Embryonic facial prominence (tissue), 1 donor: ENCODE measurements around the gene NFIA.

Experiments used
- DNase-seq: peaks from one replicate; pipeline ENCODE4 v3.0.0-alpha.2; 2016; ENCODE audit errors: extremely low spot score

NFIA gene

DNA sequence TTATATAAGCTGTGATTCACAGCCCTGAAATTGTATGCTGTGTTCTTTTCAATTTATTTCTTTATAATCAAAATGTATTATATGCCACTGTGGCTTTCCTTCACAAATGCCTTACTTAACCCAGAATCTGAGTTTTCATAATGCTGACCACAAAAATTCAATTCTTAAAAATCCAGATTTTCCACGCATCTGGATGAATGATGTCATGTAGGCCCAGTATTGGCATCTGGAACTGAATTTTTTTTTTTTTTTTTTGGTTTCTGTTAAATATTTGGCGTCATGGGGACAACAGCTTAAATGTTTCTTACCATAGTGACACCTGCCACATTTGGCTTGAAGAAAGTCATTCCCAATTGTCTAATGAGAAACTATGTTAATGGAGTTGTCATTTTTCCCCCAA, 345.8 kb downstream of the NFIA start:
- DNase-seq: no peak

DNA sequence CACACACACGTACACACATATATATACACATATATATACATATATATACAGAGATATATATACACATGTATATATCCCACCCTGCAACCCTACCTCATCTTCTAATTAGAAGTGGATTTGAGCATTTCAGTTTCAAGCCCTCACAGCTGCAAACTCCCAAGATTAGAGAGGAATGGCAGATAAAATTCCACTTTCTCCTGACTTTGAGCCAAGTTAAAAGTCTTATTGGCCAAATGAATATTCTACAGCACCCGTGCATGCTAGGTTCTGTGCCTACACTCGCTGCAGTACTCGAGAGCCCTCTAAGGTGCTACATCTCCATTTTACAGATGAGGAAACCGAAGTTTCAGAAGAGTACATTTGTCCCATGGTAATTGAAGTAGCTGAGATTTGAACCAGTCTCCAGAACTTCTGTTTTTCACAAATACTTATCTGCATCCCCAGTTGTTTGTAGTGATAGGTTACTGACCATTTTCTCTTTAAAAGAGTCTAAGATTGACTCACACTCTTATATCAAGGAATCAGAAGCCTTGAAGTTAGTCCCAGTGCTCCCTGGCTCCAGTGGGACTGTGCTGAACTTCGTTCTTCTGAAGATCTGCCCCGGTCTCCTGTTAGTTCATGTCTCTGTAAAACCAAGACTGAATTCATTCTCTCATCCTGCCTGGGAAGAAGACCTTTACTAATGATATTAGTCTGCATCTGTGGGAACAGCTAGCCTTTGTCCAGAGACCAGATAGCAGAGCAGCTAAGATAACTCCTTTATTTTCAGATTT, 350.4 kb downstream of the NFIA start:
- DNase-seq: no peak

DNA sequence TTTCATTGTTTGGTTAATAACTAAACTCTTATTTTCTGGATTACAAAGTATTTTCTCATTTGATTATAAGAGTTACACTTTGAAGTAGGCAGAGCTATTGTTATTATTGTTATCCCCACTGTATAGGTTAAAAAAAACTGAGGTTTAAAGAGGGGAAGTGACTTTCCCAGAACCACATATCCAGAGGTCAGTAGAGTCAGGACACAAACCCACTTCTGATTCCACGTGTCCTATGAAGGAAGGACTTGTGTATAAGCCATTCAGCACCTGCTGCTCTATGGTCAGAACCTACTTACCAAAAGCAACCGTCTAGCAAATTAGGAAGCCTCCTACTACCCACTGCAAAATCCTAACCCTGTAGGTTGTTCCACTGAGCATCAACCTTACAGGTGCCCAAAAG, 351.3 kb downstream of the NFIA start:
- no peak for DNase-seq

DNA sequence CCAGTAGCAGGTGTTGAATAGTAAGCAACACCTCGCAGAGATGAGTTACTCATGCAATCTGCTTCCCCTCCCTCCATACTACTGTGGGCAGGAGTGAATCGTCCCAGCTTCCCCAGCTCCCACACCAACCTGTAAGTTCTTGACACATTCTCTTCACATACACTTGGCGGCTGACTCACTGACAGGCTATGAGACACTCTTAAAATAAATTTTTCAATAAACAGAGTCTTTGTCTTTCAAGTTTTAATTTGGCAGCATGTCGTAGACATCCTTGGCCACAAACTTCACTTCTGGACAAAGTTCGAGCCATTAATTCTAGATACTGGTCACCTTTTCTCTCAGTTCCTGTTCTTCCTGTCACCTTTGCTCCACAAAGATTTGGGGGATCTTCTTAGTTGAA, 351.9 kb downstream of the NFIA start:
- DNase-seq: no peak

DNA sequence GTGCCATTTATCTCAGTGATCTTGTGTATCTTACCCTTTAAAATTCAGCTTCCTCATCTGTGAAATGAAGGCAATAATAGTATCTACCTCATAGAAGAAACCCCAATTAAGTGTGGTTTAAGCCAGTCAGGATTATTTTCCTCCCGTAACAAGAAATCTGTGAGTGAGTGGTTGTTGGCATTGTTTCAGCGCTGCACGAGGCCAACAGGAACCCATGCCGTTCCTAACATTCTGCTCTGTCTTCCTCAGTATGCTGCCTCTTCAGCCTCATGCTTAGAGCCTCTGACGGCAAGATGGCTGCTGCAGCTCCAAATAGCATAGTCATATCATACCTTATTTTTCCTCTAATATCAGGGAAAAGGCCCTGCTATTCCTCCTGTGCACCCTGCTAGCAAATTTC, 352.9 kb downstream of the NFIA start:
- DNase-seq: no peak

DNA sequence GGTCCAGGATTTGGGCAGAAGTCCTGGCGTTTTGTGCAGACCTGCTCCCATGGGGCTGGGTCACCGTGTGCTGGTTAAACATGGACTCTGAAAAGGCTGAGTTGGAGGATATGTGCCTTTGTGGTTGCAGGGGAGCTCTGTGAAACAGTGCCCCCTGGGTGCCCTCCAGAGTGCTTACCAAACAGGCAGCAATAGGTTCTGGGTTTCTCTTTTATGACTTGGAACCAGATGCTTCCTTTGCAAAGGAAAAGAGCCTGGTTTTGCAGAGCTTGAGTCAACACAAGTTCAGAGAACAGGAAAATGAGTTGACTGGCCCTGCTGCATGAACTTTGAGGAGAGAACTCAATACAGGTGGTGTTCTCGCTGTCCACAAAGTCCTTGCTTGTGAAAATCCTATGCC, 353.7 kb downstream of the NFIA start:
- no peak for DNase-seq

DNA sequence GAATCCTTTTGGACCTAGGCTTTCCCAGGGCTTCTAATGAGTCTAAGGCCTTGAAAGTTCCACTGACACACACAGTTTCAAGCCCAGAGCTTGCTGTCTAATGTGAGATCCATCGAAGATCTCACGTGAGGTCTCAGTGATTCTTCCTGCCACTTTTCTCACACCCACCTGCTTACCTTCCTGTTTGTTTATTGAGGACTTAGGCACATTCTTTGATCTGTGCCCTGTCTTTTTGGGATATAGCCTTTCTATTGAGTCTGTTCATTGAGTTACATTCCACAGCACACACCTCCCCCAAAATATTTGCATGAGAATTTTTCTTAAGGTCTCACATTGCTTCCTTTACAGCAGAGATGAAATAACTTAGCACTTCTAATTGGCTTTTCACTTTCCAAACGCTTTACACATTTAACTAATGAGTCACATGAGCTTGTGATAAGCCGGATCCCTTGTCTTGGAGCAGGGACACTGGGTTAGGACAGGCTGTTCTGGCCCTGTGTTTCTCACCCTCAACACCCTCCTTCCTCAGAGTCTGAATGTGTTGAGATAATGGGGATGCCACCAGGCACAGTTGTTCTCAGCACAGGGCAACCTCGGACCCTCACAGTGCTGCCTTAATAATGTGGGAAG, 354.2 kb downstream of the NFIA start:
- no peak for DNase-seq

DNA sequence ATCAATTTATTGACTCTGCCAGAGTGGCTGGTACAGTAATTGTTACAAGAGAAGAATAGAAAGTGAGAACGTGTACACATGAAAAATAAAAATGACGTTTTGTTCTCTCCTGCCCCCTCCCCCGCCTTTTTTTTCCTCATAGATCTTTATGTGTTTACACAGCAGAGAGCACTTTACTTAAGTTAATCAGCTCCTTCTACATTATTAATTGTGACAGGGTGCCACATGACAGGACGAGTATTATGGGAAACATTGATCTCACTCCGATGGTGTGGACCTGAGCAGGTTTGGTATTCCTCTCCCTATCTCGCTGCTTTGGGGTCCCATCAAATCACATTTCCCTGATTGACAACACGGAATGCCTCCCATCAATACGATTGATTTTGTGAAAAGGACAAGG, 356.9 kb downstream of the NFIA start:
- DNase-seq: no peak

DNA sequence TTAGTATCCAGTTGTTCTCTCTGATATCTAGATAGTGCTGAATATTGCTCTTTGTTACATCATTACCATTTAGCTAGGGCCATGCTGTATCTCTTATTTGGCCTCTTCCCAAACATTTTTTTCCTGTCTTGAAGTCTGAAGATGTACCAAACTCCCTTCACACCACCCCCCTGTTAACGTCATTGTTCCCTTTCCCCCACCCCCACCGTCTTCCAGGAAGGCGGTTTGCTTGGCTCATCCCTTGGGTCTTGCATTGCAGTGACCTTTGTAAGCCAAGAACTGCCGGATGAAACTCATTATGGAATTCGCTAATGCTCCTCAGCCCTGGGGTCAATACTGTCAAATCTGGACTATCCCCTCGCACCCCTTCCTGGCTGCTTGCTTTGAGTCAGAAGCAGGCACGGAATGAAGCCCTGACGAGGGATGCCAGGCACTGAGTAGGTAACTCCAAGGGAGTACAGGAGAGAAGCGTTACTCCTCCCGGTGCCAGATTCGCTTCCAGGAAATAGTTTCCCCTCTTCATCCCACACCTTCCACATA, 359.4 kb downstream of the NFIA start:
- no peak for DNase-seq

DNA sequence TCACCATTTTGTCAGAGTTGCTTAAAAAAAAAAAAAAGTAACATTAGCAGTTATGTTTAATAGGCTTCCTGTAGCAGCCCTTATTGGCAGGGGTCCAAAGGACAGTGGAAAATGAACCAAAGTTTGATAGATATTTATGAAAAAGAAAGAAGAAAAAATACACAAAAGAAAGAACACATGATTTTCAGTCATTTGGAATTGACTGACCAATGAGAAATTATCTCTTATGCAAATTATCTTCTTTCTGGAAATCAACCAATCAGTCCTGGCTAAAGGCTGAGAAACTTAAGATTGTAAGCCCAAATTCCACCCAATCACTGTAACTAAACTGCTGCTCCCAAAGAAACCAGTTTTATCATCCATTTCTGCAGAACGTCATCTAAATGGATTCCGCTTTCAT, 360.2 kb downstream of the NFIA start:
- no peak for DNase-seq

DNA sequence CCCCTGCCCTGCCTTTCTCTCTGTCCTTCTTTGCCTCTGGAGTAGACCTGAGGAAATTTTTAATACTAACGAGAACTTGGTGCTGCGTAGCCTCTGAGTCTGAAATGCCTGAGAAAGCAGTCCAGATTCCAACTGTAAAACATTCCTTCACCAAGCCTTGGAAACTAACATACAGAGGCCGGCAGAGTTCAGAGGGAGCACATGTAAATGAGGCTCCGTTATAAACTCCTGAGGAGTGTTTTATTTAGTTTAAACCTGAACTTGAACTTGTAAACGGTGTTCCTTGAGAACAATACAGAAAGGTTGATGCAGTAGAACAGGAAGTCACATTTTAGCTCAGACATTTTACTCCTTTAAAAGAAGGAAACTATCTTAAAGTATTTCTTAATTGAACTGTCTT, 361.9 kb downstream of the NFIA start:
- DNase-seq: no peak

DNA sequence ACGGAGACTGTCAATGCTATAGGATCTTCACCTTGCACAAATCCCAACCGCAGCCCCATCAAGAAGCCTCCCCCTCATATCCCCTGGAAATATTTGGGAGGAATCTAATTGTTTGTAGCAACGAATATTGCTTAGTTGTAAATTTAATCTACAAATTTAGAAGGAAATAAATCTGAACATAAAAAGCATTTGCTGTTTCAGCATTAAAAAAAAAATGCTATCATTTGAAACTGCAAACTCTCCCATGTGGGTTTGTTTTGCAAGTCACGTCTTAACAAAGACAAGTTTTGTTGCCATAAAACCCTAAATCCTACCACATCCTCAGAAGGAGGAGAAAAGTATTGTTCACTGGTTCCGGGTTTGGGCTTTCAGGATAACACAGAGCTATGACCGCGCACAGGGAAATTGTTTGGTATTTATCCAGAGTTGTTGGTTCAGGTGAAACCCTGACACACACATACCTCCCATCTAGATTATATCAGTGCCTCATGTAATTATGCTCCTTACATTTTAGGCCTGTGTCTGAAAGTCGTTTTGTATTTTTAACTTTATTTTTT, 363.0 kb downstream of the NFIA start:
- DNase-seq: no peak

DNA sequence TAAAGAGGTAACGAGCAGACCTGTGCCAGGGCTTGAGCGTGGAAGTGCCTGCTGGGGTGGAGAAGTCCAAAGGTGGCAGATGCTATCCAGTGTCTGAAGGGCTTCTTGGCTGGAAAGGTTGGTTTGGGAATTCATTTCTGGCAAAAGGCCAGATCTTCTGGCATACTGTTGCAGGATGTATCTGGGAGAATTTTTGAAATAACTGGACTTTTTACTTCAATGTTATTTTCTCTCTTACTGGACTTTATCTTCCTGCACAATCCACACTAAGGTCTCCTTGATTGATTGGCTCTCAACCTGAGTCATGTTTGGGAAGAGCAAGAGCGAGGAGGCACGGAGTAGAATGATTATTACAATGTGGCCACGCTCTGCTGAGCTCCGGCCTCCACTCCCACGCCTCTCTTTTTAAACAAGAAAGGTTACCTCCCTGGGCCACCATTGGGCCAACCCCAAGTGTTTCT, 364.2 kb downstream of the NFIA start:
- DNase-seq: no peak

DNA sequence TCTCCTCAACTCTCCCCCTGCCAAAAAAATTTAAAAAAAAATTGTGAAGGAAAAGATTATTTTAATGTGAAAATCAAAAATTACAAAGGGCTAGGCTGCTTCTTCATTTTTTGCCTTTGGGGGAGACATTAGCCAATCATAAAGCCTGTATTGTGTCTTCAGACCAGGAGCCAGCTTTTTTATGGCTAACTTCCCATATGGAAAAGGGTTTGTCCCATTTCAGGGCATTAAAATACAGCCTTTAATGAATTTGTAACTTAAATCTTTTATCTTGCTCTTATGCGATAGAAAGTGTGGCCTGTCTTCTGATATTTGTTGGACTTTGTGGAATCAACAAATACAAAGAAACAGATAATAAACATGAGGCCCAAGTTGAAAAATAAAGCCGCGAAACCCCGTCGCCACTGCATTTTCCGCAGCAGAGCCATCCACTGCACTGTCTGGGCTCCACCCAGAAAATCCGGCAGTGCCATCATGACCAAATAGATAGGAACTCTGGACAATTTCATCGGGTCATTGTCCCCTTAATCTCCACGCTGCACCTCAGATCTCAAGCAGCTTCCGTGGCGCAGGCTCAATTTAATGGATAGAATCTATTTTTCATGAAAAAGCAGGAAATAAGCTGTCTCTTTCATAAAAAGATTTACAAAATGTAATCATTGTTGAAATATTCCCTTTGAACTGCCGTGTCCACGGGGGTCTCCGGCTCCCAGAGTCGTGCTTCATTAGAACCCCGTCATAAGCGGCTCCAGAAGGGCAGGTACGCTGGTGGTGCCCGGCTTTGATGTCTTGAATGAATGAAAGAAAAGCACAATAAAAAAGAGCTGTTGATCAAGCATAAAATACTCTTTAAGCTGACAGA, 365.0 kb downstream of the NFIA start:
- no peak for DNase-seq

DNA sequence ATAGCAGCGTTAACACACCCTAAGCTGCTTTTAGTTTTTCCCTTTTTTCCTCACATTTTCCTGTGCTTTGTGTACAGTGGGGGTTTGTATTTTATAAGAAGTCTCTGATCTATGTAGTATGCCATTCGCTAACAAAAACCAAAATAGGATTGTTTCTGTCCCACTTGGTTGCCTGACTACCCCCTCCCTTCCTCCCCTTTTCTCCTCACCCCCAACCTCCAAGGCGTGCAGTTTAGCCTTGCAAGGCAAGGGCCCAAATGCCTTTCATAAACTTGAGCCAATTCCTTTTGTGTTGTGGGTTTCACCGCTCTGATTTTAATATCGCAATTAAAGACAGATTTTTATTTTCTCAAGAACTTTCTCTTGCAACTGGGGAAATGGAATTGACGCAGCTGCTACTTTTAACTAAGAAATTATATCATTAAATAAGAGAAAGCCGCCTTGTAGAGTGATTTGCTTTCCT, 365.6 kb downstream of the NFIA start:
- DNase-seq: no peak

DNA sequence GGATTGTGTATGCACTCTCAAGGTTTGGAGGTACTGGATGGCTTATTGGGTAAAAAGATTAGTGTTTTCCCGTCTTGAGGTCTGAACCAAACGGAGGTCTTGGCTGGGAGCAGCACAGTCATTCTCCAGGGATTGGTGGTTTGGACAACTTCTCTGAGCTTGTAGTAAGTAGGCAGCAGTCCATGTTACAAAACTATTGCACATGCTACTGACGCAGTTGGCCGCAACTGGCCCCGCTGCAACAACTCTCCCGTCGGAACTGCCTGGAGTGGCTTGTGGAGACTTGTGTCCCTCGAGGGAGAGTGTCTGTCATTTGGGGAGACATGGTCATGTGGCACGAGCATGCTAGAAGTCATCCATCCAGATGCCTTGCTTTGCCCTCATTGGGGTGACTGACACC, 366.6 kb downstream of the NFIA start:
- DNase-seq: peak; percentile 64

DNA sequence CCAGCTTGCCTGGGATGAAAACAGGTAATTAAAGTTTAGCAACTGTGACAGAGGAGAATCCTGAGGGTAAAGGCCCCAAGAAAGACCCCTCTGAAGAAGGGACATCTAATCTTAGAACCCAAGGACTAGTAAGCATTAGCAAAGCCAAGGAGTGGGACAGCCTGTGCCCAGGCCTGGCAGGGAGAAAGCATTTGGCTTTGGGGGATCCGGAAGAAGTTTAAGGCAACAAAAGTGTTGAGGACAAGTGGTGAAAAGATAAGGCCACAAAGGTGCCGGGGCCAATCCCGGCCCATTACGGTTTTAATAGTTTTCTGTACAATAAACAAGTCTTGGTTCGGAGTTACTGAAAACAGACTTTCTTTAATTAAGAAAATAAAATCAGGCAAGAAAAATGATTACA, 367.0 kb downstream of the NFIA start:
- DNase-seq: no peak

DNA sequence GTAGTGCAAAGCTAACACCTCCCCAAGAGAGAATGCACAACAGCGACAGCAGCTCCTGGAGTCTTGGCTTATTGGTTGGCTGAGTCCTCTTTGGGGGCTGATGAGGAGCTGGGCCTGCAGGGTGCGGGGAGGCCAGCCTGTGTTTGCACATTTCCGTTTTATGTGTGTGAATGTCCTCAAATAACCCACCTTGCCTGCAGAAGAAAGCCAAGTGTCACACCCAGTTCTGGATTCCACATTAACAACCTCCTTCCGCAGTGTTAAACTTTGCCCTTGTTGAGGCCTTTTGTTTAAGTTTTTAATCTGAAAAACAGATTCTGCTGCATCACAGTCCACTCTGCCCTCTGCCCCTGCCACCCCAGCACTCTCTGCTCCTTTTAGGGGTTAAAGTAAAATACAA, 368.1 kb downstream of the NFIA start:
- DNase-seq: no peak

DNA sequence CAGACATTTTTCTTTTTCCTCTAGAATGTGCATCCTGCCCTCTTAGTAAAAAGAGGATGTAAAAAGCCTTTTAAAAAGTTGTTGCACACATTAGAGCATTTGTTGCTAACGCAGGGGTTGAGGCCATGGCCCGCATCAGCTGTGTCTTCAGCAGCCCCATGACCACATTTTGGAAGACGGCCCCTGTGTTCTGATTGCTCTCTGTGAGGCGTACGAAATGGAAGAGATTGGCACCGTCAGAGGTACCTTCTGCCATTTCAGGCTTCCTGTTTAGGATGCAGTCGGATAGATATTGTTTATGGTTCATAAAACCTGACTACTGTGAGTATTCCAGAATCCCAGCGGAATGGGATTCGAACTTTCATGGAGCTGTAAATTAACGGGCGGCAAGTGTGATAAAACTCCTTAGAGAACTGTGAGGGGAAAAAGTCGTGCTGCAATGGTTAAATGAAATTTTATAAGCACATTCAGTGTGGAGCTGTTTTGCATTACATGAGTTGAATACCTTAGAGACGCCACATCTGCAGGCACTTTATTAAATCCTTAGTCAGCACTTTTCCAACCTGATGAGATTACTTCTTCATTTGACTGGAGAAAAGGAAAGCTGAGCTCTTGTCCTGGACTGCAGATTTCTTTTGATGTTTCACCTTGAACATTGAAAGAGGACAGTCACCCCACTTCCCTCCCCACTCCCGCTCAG, 368.7 kb downstream of the NFIA start:
- peak; percentile 84 for DNase-seq

DNA sequence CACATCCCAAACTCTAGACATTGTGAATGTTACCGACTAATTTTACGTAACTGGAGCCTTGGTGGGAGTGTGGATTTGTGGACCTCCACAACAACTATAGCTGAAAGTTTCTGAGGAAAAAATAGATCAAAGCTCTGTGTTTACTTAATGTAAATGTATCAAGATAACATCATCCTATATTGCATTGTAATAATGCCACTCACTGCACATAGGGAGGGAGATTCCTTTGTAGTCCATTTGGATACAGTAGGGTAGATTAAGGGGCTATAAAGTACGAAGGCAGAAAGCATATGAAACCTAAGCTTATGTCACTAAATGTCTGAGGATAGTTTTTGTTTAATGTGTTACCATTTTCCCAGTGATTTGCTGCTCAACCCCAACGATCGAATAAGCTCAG, 369.2 kb downstream of the NFIA start:
- no peak for DNase-seq
